GM23248 (cell line): Measurements from ENCODE around the gene KCNA10. TPM values are rescaled to one million over a fixed set of nuclear protein-coding genes. Genes with fewer than 3 reads are reported as not detected.
A peak's percentile ranks its signal among the peaks of the same experiment; 100 is the strongest.

Experiments used
- DNase-seq: peaks from one replicate; pipeline ENCODE4 v3.0.0-alpha.2; 2015
- H2AFZ ChIP-seq: fragments of 200-600 bp; sonication (generic); 2 replicates; pipeline ENCODE4 v1.6.1; 2016; ENCODE audit warnings: antibody characterized with exemption
- H3F3A ChIP-seq: fragments of 200-600 bp; sonication (generic); 2 replicates; pipeline ENCODE4 v1.6.1; 2016; ENCODE audit warnings: mild to moderate bottlenecking, antibody characterized with exemption, mixed run types; ENCODE audit not compliant: insufficient read depth
- H3K27ac ChIP-seq: fragments of 200-600 bp; sonication (generic); 2 replicates; pipeline ENCODE4 v1.5.1; 2016; ENCODE audit warnings: mild to moderate bottlenecking
- H3K27me3 ChIP-seq: fragments of 200-600 bp; sonication (generic); replicated peaks from 2 replicates; pipeline ENCODE4 v1.6.1; 2016; ENCODE audit warnings: mild to moderate bottlenecking; ENCODE audit not compliant: insufficient read depth
- H3K36me3 ChIP-seq: fragments of 200-600 bp; sonication (generic); 2 replicates; pipeline ENCODE4 v1.6.1; 2016; ENCODE audit warnings: low read depth, mild to moderate bottlenecking
- H3K4me1 ChIP-seq: fragments of 200-600 bp; sonication (generic); 2 replicates; pipeline ENCODE4 v1.6.1; 2016; ENCODE audit warnings: mild to moderate bottlenecking; ENCODE audit not compliant: insufficient read depth
- H3K4me2 ChIP-seq: fragments of 200-600 bp; sonication (generic); one replicate; pipeline ENCODE4 v1.6.1; 2016; ENCODE audit warnings: mild to moderate bottlenecking; ENCODE audit not compliant: unreplicated experiment
- H3K4me3 ChIP-seq: fragments of 200-600 bp; sonication (generic); 2 replicates; pipeline ENCODE4 v1.5.1; 2016; ENCODE audit warnings: mild to moderate bottlenecking
- H3K79me2 ChIP-seq: fragments of 200-600 bp; sonication (generic); 2 replicates; pipeline ENCODE4 v1.6.1; 2016; ENCODE audit warnings: mild to moderate bottlenecking; ENCODE audit not compliant: insufficient read depth
- H3K9ac ChIP-seq: fragments of 200-600 bp; sonication (generic); 2 replicates; pipeline ENCODE4 v1.6.1; 2016; ENCODE audit warnings: mild to moderate bottlenecking
- H3K9me2 ChIP-seq: fragments of 200-600 bp; sonication (generic); 2 replicates; pipeline ENCODE4 v1.6.1; 2016; ENCODE audit warnings: mixed run types, mild to moderate bottlenecking, moderate library complexity; ENCODE audit not compliant: insufficient read depth
- H3K9me3 ChIP-seq: fragments of 200-600 bp; sonication (generic); one replicate; pipeline ENCODE4 v1.6.1; 2017; ENCODE audit warnings: low read depth
- H4K20me1 ChIP-seq: fragments of 200-600 bp; sonication (generic); 2 replicates; pipeline ENCODE4 v1.6.0; 2016; ENCODE audit not compliant: insufficient read depth
- EZH2 ChIP-seq: fragments of 200-600 bp; sonication (generic); IDR thresholded peaks from 2 replicates; pipeline ENCODE4 v1.6.1; 2018; ENCODE audit warnings: antibody characterized with exemption, mild to moderate bottlenecking; ENCODE audit not compliant: insufficient read depth, poor library complexity, severe bottlenecking
- EZH2phosphoT487 ChIP-seq: fragments of 200-600 bp; sonication (generic); IDR thresholded peaks from 2 replicates; pipeline ENCODE4 v1.6.1; 2018; ENCODE audit warnings: antibody characterized with exemption, moderate library complexity, mild to moderate bottlenecking, low read depth; ENCODE audit not compliant: insufficient read depth
- WGBS, 2 experiments: methylation state at CpG; one replicate each; pipeline ENCODE4 v1.1.6; 2015 to 2017; ENCODE audit warnings: low lambda C conversion rate in 2 of 2, low coverage in 1 of 2; ENCODE audit errors: missing lambda C conversion rate in 2 of 2; 5-methylcytosine and 5-hydroxymethylcytosine counted together
- in situ Hi-C: fragments of 300-500 bp; cut with MboI; formaldehyde crosslinking; loops from 2 replicates; pipeline ENCODE4 v1.15.0; 2020
- polyA plus RNA-seq: library from polyadenylated mRNA; unstranded; fragments of >200 nt; fragmentation: Nextera tagmentation; extraction: Ambion mirVana; gene quantifications from 2 replicates; pipeline ENCODE4 v1.2.1, GENCODE V29; 2016
- total RNA-seq: library from RNA; depleted of rRNA; stranded (reverse); fragments of >200 nt; shearing (Covaris generic); gene quantifications from 2 replicates; pipeline ENCODE4 v1.2.3, GENCODE V29; 2014

Gene KCNA10
- total and polyA plus RNA-seq, 2 experiments from 2014 or later = not detected

DNA sequence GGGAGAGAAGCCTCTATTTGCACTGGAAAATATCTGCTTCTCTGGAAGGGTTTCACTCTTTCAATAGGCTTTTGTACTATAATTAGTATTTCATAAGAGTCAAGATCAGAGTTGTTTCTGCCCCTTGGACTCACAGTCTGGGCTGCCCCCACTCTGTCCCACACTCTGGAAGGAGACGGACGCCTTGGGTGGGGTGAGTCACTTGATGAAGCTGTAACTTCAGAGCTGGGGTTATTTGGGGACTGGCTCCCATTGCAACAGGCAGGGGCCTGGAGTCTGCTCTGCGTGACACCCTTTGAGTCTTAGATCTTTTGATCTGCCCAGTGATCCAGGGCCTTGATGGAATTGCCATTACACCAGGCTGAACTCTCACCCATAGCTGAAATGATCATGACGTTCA is 4.0 kb upstream of the KCNA10 start:
- Histone ChIP-seq H4K20me1 (no peaks in the 10 kb centered on the region), H3K4me1 (peaks cover 20% of the 10 kb centered on the region), H3F3A (no peaks in the 10 kb centered on the region), H3K27me3 (peaks cover 21% of the 10 kb centered on the region), H3K9me2 (no peaks in the 10 kb centered on the region), H3K9ac (peak overlapping the region; percentile 26; the same call in 1 of the 2 replicates), H3K79me2 (no peaks in the 10 kb centered on the region), H3K9me3 (no peaks in the 10 kb centered on the region), H3K27ac (no peak overlapping the region), H3K36me3 (no peaks in the 10 kb centered on the region), H2AFZ (no peak overlapping the region), H3K4me3 (no peak overlapping the region), H3K4me2 (peak overlapping the region; percentile 16)
- 5 to 8% methylated on average over 4 of the region's 4 CpGs for WGBS, 2 experiments
- in situ Hi-C loops = no loop called here
- DNase-seq = peak; percentile 83
- TF ChIP-seq EZH2phosphoT487 = no peak
- no peak for TF ChIP-seq EZH2

DNA sequence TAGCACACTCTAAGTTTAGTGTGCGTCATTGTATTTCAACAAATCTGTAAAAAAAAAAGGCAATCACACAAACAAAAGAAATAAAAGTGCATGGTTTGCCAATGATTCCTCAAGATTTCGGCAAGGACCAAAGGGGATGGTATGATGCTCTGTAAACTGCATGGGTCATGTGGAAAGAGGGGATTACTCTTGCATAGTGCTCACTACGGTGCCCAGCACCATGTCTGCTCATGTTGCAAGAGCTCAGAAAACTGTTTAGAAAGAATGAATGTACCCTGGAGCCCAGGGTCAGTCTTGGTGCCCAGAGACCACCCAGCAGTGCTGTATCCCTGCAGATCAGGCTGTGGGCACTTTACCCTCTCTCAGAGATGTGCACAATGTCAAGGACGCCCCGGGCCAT is 3.6 kb upstream of the KCNA10 start:
- no peak for TF ChIP-seq EZH2
- no peak for TF ChIP-seq EZH2phosphoT487

DNA sequence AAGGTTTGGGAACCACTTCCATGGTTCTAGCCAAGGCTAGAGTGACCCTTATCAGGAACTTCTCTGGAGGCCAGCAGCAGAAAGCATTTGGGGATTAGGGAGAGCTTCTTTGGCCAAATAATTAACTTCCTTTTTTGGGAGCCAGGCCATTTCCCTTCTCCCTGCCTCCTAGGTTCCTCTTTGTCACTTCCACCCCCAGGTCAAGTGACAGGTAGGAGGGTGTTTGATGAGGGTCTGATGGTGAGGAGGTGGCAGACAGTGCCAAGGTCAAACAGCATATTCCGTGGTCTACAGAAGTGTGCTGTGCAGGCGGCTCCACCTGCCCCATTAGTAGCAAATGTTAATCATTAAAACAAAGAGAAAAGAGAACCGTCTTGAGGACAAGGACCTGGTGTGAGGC is 1.9 kb upstream of the KCNA10 start:
- in situ Hi-C loops = no loop called here
- TF ChIP-seq EZH2 (no peak), EZH2phosphoT487 (no peak)
- peaks cover 20% of the 10 kb centered on the region for H3K4me1 ChIP-seq
- no peaks in the 10 kb centered on the region for H3K9me2 ChIP-seq
- H3K27me3 ChIP-seq = peaks cover 8% of the 10 kb centered on the region
- no peak overlapping the region for H2AFZ ChIP-seq
- no peak overlapping the region for H3K9ac ChIP-seq
- DNase-seq = no peak
- H3K4me2 ChIP-seq = no peak overlapping the region
- H3K9me3 ChIP-seq = no peaks in the 10 kb centered on the region
- no peak overlapping the region for H3K27ac ChIP-seq
- H3F3A ChIP-seq = no peaks in the 10 kb centered on the region
- no peaks in the 10 kb centered on the region for H3K79me2 ChIP-seq
- H3K4me3 ChIP-seq = no peak overlapping the region
- H4K20me1 ChIP-seq = no peaks in the 10 kb centered on the region
- WGBS, 2 experiments = 66% methylated on average over 3 of the region's 3 CpGs
- no peaks in the 10 kb centered on the region for H3K36me3 ChIP-seq

More for the DNA sequence above, 3.6 kb upstream of the KCNA10 start:
- Histone ChIP-seq H3K4me2 (peak overlapping the region; percentile 16), H3K27me3 (peaks cover 21% of the 10 kb centered on the region), H3K9ac (peak overlapping the region; percentile 26; the same call in 1 of the 2 replicates), H3K9me3 (no peaks in the 10 kb centered on the region), H3K79me2 (no peaks in the 10 kb centered on the region), H3F3A (no peaks in the 10 kb centered on the region), H3K9me2 (no peaks in the 10 kb centered on the region), H2AFZ (no peak overlapping the region), H3K27ac (no peak overlapping the region), H3K36me3 (no peaks in the 10 kb centered on the region), H3K4me3 (no peak overlapping the region), H4K20me1 (no peaks in the 10 kb centered on the region), H3K4me1 (peaks cover 20% of the 10 kb centered on the region)
- WGBS, 2 experiments = 60 to 63% methylated on average over 5 of the region's 5 CpGs
- no peak for DNase-seq
- in situ Hi-C loops = no loop called here

DNA sequence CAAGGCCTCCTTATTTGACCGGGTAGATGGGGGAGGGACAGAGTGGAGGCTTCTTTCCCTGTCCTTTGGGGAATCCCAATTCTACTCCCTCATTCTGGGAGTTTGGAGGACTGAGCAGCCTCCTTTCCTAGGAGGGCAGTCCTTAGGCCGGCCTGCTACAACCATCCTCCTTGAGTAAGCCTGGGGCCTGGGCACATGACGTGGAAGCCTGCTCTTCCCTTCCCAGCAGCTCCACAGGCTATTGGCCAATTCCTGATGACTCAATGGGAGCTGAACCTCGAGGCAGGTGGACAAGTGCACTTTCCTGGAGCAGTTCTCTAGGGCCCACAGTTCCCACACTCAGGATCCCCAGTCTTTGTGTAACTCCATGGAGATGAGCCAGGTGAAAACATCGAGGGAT is 3.1 kb downstream of the KCNA10 start:
- H3K4me3 ChIP-seq = no peak overlapping the region
- no peaks in the 10 kb centered on the region for H3K79me2 ChIP-seq
- no peak for DNase-seq
- H3K9ac ChIP-seq = no peak overlapping the region
- H3K9me3 ChIP-seq = no peaks in the 10 kb centered on the region
- H3K4me1 ChIP-seq = no peaks in the 10 kb centered on the region
- H3K9me2 ChIP-seq = no peaks in the 10 kb centered on the region
- H3F3A ChIP-seq = no peaks in the 10 kb centered on the region
- no peaks in the 10 kb centered on the region for H4K20me1 ChIP-seq
- in situ Hi-C loops = no loop called here
- no peaks in the 10 kb centered on the region for H3K36me3 ChIP-seq
- no peak overlapping the region for H3K27ac ChIP-seq
- H3K4me2 ChIP-seq = no peak overlapping the region
- WGBS, 2 experiments = 48 to 50% methylated on average over 5 of the region's 5 CpGs
- no peak for TF ChIP-seq EZH2phosphoT487
- no peak for TF ChIP-seq EZH2
- no peak overlapping the region for H2AFZ ChIP-seq
- no peaks in the 10 kb centered on the region for H3K27me3 ChIP-seq

DNA sequence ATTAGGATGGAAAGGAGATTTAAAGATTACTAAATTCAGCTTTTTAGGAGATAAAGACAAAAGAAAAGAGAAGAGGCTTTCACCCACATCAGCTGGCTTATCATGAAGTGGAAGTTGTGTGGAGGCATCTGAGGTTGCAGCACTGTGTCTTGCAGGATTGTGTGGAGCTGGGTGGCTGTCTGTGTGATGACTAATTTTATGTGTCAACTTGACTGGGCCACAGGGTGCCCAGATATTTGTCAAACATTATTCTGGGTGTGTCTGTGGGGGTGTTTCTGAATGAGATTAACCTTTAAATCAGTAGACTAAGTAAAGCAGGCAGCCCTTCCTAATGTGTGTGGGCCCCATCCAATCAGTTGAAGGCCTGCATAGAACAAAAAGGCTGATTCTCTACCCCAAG is 3.9 kb downstream of the KCNA10 start:
- Histone ChIP-seq H3F3A (no peaks in the 10 kb centered on the region), H3K36me3 (no peaks in the 10 kb centered on the region), H3K9me2 (no peaks in the 10 kb centered on the region), H3K27me3 (no peaks in the 10 kb centered on the region), H3K4me3 (no peak overlapping the region), H3K27ac (no peak overlapping the region), H3K4me2 (no peak overlapping the region), H2AFZ (no peak overlapping the region), H4K20me1 (no peaks in the 10 kb centered on the region), H3K9me3 (no peaks in the 10 kb centered on the region), H3K4me1 (no peaks in the 10 kb centered on the region), H3K9ac (no peak overlapping the region), H3K79me2 (no peaks in the 10 kb centered on the region)
- in situ Hi-C loops = no loop called here
- no peak for DNase-seq
- TF ChIP-seq EZH2phosphoT487 (no peak), EZH2 (no peak)
